ENCODE data around the gene WNK1.
A peak's percentile ranks its signal among the peaks of the same experiment; 100 is the strongest.
"Not testable (repeated sequence)": the region's sequence is repeated elsewhere in the genome, so short reads cannot be mapped to it uniquely, and the experiment has no call there.

Gene WNK1

DNA sequence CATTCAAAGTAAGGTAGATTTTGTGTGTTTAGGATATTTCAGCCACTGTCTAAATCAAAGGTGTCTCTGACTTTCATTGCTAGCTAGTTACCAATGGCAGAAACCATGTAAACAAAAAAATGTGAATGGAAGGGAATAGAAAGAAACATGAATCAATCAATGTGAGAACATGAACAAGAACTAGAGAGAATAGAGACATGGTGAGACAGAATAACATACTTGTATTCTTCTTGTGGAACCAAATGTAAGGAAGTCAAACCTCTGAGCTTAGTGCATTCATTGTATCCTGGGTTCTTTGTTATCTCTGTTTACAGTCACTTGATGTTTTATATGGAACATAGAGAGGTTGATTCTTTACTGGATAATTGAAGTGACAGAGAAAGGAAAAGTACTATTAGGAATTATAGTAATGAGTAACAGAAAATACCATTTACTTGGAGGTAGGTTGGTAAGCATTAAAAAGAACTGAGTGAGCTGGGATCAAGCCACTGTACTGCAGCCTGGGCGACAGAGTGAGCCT lies 2.6 kb upstream of the WNK1 start:
- DNase-seq: peak; percentile 66

DNA sequence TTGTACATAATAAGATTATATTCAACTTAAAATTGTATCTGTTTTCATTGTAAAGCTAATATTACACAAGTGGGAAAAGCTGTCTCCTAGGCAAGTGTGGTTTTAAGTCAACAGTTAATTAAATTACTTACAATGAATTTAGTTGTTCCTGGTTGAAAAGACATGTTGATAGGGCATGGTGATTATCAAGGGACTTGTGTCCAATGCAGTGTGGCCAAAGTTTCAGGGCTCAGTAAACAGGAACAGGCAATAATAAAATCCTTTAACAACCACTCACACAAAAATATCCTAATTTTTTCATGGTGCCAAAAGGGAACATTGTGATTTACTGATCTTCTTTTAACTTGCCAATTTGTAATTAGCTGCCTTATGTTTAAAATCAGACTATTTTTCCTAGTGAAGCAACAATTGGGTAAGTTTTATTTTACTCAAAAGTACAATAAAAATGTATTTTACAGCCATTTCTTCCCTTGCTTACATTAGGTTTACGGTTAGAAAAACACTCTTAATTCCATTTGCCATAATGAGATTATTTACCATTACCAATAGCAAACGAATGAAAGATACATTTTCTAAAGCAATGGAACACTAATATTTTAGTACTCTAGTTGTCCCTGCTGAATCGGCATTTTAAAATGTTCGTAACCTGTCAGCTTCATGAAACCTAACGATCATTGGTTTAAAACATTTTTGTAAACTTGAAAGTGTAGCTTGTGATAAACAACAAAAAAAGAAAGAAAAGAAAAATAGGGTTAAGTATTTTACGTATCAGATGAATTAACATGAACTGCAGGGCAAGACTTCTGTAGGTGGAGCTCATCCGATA lies 1.8 kb upstream of the WNK1 start:
- DNase-seq: peak; percentile 63

DNA sequence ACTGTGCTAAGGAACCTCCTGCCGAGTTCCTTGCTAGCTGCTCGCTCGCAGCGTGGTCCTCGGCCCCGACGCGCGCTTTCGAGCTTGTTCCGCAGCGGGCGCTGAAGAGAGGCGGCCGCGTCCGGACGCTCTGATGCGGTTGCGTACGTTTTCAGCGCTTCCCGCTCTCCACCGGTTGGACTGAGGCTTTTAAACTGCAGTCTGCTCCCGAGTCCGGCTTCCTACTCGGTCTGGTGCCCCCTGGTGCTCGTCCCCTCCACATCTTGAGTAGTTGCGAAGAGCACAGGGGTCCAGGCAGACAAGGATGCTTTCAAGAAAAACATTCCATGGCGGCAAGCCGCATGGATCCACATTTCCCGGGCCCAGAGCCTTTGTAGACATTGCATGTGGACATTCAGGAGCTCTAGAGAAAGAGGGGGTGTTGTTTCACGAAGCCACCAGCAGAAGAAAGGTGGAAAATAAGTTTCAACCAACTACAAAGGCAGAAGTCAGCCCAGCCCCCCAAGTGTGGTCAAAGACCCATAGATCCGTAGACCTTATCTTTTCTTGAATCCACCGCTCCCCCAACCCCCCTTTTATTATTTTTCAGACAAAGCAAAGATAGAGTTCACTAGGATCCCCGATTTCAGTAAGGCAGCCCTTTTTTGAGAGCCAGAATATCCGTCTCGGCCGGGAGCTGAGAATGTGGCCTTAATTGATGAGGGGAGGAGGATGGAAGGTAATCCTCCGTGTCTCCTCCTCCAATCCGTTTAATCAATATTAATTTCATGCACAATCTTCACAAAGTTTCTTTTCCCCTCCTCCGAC lies 984 bp upstream of the WNK1 start:
- DNase-seq: peak; percentile 99

DNA sequence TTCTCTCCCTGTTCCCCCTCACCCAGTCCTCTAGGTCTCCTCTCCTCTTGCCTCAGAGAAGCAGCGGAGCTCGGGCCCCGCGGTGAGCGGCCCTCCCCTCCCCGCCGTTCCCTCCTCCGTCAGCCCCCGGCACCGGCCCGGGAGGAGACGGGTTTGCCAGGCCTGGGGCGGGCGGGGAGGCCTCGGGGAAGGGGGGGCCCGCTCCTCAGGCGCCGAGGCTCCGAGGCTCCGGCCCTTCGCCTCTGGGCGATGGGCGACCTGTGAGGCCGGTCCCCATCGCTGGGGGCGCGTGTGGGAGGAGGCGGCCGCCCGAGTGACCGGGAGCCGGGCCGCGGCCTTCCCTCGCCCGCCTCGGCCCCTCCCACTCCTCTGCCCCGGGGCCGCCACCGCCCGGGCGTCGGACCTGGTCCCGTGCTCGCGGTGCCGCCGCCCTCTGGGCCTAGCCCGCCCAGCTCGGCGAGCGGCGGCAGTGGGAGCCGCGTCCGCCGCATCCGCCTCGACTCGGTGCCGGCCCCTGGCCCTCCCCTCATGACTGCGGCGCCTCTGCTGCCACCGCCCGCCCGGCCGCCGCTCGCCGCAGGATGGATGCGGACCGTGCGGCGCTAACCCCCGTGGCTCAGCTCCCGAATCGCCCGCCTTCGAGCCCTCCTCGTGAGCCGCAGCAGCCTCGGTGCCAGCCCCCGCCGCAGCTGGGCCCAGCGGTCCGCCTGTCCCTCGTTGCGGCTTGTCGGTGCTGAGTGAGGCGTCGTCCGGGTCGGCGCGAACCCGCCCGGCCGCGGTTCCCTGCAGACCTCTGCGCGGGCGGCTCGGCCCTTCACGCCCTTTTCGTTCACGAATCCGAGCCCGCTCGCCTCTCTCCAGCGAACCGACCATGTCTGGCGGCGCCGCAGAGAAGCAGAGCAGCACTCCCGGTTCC lies 574 bp downstream of the WNK1 start:
- DNase-seq: peak; percentile 80

DNA sequence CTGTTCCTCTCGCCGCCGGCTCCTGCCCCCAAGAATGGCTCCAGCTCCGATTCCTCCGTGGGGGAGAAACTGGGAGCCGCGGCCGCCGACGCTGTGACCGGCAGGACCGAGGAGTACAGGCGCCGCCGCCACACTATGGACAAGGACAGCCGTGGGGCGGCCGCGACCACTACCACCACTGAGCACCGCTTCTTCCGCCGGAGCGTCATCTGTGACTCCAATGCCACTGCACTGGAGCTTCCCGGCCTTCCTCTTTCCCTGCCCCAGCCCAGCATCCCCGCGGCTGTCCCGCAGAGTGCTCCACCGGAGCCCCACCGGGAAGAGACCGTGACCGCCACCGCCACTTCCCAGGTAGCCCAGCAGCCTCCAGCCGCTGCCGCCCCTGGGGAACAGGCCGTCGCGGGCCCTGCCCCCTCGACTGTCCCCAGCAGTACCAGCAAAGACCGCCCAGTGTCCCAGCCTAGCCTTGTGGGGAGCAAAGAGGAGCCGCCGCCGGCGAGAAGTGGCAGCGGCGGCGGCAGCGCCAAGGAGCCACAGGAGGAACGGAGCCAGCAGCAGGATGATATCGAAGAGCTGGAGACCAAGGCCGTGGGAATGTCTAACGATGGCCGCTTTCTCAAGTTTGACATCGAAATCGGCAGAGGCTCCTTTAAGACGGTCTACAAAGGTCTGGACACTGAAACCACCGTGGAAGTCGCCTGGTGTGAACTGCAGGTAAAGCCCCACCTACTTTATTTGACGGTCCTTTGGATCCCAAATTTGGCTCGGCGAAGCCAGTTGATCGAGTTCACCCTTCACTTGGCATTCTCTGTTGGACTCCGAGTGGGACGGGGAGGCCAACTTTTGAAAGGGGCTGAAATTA lies 1.5 kb downstream of the WNK1 start:
- DNase-seq: peak; percentile 59

DNA sequence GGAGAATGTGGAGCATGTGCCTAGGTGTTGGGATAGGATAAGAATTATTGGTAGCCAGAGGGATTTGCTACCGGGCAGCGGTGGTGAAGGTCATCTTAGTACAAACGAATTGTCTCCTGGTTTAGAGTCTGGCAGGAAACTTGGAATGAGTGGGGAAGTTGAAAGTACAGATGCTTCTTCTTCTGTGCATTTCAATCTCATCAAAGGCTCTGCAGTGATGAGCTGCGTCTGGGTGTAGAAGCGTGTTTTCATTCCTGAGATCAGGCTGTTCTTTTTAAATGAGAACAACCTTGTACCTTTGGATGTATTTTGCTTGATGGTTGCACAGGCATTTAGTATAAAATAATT lies 2.1 kb downstream of the WNK1 start:
- DNase-seq: peak; percentile 58

DNA sequence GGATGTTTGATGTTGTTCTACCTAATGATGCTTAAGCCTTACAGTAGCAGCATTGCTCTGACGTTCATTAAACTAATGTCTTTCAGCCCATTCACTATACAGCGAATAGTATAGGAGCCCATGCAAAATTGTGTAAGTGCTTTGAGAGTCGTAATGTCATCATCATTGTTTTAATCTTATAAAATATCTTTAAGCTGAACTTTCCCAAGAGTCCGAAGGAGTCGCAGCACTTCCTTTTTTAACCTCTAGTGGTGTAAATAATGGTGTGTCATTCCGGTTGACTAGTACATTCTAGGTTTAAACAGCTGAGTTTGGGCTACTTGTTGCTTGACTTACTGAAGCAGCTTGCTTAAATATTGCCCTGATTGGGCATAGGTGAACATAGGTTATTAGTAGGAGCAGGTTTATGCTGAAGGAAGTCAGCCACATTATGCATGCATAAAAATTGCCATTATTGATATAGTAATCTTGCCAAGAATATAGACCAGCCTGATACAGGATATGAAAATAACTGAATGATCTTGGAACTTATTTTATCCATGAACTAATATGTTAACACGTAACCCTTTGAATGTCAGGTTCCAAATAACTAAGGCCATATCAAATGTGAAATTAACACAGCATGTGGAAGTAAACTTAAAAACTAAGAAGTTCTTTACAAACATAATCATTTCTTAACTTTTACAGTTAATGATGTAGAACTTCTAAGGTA lies 2.6 kb downstream of the WNK1 start:
- DNase-seq: peak; percentile 91

DNA sequence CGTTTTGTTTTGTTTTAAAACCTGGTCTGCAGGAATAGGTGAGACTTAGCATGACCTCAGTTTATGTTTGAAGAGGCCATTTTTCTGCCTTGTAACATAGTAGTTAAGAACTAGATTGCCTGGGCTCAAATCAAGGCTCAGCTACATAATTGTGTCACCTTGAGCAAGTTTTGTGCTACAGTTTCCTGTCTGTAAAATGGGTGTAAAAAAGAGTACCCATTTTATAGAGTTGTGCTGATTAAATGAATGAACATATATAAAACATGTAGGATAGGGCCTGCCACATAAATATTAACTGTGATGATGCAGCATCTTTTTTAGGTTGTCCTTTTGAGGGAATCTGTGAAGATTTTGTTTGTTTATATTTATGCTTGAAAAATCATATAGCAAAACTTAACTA lies 7.2 kb downstream of the WNK1 start:
- no peak for DNase-seq

DNA sequence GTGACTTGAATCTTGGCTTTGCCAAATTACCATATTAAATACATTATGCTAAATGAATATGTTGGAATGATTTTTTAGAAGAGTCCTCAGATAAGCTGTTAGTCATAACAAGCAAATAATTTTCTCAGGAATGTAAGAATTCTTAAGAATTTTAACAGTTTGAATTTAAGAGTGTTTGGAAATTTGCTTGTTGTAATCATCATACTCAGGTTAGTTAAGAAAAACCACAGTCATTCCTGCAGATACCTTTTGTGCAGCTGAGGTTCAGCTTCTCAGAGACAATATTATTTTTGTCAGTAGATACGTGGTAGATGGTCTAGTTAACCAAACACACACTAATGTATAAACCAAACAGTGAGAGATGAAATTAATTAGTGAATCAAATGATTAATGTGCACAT lies 8.9 kb downstream of the WNK1 start:
- no peak for DNase-seq

DNA sequence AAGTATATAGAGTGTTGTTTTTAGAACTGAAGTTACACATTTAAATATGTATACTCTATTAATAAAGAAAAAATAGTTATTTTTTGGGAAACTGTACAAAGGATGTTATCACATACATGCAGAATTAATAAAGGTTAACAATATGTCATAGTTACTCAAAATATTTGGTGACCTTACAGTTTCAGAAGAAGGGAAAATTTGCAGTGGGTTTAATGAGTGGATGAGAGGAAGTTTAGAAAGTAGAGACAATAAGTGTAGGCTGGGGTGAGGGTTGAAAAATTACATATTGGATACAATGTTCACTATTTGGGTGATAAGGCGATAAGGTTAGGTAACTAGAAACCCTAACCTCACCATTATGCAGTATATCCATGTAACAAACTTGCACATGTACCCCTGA lies 13.5 kb downstream of the WNK1 start:
- no peak for DNase-seq

DNA sequence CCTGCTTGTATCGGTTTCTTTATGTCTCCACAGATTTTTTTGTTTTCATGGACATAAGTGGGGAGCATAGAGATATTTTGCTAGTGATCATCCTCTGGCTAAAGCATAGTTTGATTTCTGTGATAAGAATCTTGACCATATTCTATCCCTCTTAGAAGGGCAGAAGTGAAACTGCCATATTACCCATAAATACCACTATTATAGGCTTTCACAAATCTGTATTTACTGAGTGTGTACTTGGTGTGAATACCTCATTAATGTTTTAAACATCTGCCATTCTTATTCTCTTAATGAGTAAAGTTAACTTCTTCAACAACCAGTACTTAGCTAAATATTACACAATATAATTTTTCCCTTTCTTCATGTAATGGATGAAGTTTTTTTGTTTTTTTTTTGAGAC lies 16.1 kb downstream of the WNK1 start:
- no peak for DNase-seq

DNA sequence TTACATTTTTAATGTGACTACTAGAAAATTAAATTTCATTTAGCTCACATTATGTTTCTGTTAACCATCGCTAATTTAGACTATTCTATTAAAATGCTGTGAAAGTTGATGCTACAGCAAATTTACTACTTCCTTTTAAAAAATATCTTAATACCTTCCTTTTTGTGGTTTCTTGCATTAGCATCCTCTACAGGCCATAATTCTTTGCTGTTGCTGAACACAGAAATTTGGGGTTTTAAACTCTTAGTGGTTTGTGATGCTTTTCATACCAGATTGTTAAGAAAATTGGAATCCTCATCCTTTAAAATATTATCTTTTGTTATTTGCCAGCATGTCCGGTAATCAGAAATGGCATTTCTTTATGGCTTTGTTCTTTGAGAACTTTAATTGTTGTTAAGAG lies 18.1 kb downstream of the WNK1 start:
- DNase-seq: no peak

DNA sequence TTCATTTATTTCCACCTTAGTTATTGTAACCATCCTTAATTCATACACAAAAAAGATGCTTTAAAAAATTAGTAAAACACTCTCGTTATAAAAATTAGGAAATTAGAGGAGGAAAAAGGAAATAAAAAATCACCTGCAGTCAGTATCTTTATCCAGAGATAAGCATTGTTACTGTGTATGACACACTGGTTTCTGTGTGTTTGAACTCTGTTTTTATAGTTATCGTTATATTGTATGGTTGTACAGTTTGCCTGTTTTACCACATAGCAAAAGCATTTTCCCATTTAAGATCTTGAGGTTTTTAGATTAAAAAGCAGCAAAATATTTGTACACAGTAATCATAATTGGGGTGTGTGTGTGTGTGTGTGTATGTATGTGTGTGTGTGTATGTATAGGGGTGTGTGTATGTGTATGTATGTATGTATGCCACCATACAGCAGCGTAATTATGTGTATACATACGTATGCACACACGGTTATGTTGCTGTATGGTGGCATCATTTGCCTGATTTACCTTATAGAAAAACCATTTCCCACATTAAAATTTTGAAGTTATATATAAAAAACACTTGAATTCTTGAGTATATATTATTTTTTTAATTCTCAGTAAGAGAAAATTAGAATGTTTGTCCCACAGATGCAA lies 19.8 kb downstream of the WNK1 start:
- DNase-seq: no peak

DNA sequence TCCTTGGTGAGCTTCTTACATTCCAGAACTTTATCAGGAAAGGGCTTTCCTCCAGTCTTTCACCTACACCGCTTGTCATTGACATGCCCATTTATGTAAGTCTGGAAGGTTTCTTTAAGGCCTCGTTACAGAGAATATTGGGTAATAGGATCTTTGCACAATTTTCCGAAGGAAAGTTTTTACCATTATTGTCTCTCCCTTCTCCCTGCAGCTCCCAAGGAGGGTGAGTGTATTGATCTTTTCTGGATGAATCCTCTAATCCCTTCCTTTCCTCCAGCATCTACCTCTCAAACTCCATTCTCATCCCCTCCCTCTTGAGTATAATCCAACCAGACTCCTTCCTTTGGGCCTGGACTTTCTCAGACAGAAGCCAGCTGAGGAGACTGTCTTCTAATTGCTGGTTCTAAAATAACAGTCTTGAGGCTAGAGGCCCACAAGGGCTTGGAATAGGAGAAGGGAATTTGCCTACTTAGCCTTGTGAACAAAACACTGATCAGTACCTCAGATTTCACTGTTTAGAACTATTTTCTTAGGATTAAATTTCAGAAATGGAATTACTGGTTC lies 21.8 kb downstream of the WNK1 start:
- DNase-seq: no peak

DNA sequence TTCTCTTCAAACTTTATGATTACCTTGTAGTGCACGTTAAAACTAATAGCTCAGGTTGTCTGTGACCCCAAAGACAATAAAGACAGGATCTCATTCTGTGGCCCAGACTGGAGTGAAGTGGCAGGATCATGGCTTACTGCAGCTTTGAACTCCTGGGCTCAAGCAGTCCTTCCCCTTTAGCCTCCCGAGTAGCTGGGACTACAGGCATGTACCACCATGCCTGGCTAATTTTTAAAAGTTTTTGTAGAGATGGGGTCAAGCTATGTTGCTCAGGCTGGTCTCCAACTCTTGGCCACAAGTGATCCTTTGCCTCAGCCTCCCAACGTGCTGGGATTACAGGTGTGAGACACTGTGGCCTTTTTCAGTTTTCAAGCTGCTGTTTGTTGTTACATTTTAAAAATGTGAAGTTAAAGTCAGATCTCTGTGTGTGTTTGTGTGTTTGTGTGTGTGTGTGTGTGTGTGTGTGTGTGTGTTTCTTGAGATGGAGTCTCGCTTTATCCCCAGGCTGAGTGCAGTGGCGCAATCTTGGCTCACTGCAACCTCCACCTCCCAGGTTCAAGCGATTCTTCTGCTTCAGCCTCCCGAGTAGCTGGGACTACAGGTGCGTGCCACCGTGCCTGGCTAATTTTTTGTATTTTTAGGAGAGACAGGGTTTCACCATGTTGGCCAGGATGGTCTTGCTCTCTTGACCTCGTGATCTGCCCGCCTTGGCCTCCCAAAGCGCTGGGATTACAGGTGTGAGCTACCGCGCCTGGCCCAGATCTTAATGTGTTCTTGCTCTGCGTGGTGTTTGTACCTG lies 23.8 kb downstream of the WNK1 start:
- DNase-seq: not testable (repeated sequence)

DNA sequence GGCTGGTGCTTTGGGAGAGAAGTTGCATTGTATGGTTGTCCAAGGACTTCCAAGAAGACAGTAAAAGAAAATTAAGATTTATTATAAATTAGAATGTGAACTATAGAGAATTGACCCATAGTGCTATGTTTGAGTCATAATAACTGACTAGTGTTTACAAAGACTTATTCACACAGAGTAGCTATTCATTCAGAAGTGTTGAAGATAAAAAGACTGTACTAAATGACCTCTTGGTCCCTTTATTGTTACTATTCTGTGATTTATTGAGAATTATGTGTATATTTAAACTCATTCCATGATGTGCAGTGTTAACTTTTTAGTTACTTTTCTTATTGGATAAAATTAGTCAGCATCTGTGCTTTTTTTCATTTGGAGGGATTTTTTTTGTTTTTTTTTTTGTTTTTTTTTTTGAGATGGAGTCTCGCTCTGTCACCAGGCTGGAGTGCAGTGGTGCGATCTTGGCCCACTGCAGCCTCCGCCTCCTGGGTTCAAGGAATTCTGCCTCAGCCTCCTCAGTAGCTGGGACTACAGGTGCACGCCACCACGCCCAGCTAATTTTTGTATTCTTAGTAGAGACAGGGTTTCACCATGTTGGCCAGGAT lies 24.5 kb downstream of the WNK1 start:
- DNase-seq: not testable (repeated sequence)

DNA sequence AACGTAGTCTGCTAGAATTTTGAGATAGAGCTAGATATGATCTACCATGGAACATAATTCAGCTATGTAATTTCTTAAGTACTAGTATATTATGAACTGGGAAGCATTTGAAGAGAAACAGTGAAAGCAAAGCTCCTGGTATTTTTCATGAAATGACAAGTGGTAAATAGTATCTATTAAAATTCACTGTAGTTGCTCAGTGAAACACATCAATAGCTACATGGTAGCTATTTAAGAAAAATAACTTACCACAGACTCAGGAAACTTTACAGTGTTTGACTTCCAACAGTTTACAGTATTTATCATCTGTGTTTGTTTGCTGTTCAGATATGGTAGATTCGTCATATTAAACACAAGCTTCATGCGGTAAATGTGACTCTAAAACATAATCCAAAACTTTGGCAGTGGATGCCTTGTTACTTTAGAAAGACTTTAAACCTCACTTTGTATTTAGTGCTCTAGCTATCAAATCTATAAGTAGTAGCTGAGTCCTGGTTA lies 25.2 kb downstream of the WNK1 start:
- DNase-seq: no peak

DNA sequence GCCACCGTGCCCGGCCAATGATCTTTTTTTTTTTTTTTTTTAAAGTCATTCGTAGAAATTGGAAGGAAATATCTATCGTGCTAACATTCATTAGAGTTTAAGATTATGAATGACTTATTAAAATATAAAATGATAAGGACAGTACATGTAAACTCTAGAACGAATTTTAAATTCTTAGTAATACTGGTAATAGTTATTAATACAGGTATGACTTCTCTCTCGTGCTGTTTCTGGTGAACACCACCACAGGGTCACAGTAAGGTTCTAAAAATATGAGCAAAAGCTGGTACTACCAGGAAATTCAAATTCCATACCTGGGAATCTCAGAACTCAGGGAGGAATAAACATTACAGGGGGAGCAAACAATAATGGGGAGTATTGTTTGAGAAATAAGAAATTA lies 26.2 kb downstream of the WNK1 start:
- DNase-seq: no peak

Data from OCI-M1 (cell line).